ENCODE measurements around the gene DNPEP.

Gene DNPEP

DNA sequence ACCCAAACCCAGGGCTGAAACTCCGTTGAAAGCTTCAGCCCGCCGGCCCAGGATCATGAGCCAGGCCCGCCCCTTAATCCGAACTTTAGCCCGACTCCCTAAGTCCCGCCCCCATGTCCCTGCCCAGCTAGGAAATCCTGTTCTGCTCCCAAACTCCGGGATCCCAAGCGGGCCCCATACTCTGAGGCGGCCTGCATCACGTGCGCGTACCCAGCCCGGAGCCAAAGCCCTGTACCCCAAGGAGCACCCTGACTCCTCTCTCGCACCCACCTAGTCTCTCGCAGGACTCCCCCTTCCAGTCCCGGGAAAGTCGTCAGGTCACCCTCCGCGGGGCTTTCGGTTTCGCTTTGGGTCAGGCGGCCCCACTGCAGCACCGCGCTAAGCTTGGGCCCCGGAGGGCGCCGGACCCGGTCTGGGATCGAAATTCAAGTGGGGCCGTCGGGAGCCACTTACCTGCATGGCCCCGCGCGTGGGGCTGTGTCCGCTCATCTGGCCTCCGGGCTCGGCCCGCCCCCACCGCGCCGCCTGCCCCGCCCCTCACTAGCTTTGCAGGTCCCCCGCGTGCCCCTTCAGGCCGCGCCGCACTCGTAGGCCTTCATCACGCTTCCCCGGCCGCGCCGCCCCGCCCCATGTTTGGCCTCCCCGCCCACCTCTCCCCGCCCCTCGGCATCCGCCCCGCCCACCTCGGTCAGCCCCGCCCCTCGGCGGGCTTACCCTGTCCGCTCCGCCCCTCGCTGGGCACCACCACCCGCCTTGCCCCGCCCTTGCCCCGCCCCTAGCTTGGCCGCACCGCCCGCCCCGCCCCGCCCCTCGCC lies at the start of gene DNPEP:
Gene DNPEP, minus strand, starts transcription at position 607 of the 815 bp plus-strand sequence. Its CDS starts 118 bp downstream, at position 489.
- H3K9ac ChIP-seq: peak within 1 kb of the TSS; percentile 88
- no peaks in the 10 kb centered on the region for H3K36me3 ChIP-seq (ENCODE audit: insufficient read depth)
- H3K27ac ChIP-seq: peak within 1 kb of the TSS; percentile 79

DNA sequence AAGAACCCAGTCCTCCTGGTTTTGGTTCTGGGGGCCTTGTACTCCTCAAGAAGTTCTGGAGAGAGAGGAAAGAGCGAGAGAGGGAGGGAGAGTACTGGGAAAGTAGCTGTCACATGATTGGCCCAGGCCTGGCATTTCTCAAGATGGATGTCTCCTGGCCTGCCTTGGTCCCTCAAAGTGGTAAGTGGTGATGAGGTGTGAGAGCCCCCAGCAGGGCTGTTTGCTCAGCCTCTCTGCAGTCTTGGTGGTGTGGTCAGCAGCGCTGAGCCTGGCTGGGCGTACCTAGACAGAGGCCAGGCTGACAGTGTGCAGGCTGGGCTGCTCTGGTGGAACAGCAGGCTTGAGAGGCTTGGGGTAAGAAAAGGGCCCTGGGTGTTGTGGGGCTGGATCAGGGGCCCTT lies 49.4 kb upstream of the DNPEP start:
- no peak overlapping the region for H3K4me3 ChIP-seq (IDR thresholded peaks at IDR 0.05; ENCODE audit: insufficient read depth, low read depth, low read length)
- H4K20me1 ChIP-seq (ENCODE audit: insufficient read depth): no peaks in the 10 kb centered on the region
- no peak overlapping the region for H2AFZ ChIP-seq (ENCODE audit: low read depth)
- H3K4me2 ChIP-seq: no peak overlapping the region
- TF ChIP-seq, protein P1, sequence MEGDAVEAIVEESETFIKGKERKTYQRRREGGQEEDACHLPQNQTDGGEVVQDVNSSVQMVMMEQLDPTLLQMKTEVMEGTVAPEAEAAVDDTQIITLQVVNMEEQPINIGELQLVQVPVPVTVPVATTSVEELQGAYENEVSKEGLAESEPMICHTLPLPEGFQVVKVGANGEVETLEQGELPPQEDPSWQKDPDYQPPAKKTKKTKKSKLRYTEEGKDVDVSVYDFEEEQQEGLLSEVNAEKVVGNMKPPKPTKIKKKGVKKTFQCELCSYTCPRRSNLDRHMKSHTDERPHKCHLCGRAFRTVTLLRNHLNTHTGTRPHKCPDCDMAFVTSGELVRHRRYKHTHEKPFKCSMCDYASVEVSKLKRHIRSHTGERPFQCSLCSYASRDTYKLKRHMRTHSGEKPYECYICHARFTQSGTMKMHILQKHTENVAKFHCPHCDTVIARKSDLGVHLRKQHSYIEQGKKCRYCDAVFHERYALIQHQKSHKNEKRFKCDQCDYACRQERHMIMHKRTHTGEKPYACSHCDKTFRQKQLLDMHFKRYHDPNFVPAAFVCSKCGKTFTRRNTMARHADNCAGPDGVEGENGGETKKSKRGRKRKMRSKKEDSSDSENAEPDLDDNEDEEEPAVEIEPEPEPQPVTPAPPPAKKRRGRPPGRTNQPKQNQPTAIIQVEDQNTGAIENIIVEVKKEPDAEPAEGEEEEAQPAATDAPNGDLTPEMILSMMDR (conservative IDR thresholded peaks at IDR 0.05; ENCODE audit: low read depth, low read length): no peak
- H3K79me2 ChIP-seq (ENCODE audit: insufficient read depth, low read depth): no peaks in the 10 kb centered on the region
- no peak overlapping the region for H3K9ac ChIP-seq
- no peak overlapping the region for H3K27ac ChIP-seq
- no peaks in the 10 kb centered on the region for H3K36me3 ChIP-seq (ENCODE audit: insufficient read depth)
- H3K4me1 ChIP-seq (ENCODE audit: low read depth, poor library complexity, severe bottlenecking): no peaks in the 10 kb centered on the region
- H3K27me3 ChIP-seq (ENCODE audit: insufficient read depth, low read depth): peaks cover 5% of the 10 kb centered on the region; the same call in 1 of the 2 replicates

More for the DNA sequence above, at the start of gene DNPEP:
- Histone ChIP-seq H3K4me2 (peak within 1 kb of the TSS; percentile 33), H3K27me3 (ENCODE audit: insufficient read depth, low read depth) (no peaks in the 10 kb centered on the region), H3K4me1 (ENCODE audit: low read depth, poor library complexity, severe bottlenecking) (peaks cover 6% of the 10 kb centered on the region), H3K79me2 (ENCODE audit: insufficient read depth, low read depth) (no peaks in the 10 kb centered on the region), H3K4me3 (IDR thresholded peaks at IDR 0.05; ENCODE audit: insufficient read depth, low read depth, low read length) (peak within 1 kb of the TSS; percentile 76), H4K20me1 (ENCODE audit: insufficient read depth) (no peaks in the 10 kb centered on the region), H2AFZ (ENCODE audit: low read depth) (peak within 1 kb of the TSS; percentile 70)
- TF ChIP-seq, protein P1 (conservative IDR thresholded peaks at IDR 0.05; ENCODE audit: low read depth, low read length): no peak

DNA sequence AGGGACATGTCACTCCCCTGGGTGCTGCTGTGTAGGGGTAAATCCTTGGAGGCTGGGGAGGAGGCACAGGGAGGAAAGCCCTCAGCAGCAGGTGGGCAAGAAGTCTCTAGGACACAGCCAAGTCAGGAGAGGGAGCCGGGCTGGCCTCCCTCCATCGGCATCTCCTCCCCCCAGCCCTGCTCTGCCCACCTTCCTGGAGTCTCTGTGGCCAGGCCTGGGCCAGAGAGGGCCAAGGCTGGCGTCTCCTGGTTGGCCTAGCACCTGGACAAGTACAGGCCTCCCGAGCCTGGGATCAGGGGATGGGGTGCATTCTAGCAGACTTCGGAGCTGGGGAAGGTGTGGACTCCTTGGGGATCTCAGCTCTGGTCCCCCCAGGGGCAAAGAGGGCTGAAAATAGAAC lies 48.8 kb upstream of the DNPEP start:
- no peaks in the 10 kb centered on the region for H3K79me2 ChIP-seq (ENCODE audit: insufficient read depth, low read depth)
- H3K27me3 ChIP-seq (ENCODE audit: insufficient read depth, low read depth): peaks cover 5% of the 10 kb centered on the region; the same call in 1 of the 2 replicates
- H3K4me3 ChIP-seq (IDR thresholded peaks at IDR 0.05; ENCODE audit: insufficient read depth, low read depth, low read length): no peak overlapping the region
- no peaks in the 10 kb centered on the region for H3K36me3 ChIP-seq (ENCODE audit: insufficient read depth)
- no peak overlapping the region for H3K9ac ChIP-seq
- no peak overlapping the region for H3K27ac ChIP-seq
- no peak overlapping the region for H3K4me2 ChIP-seq
- TF ChIP-seq, protein P1 (conservative IDR thresholded peaks at IDR 0.05; ENCODE audit: low read depth, low read length): no peak
- H2AFZ ChIP-seq (ENCODE audit: low read depth): no peak overlapping the region
- H3K4me1 ChIP-seq (ENCODE audit: low read depth, poor library complexity, severe bottlenecking): no peaks in the 10 kb centered on the region
- H4K20me1 ChIP-seq (ENCODE audit: insufficient read depth): no peaks in the 10 kb centered on the region

DNA sequence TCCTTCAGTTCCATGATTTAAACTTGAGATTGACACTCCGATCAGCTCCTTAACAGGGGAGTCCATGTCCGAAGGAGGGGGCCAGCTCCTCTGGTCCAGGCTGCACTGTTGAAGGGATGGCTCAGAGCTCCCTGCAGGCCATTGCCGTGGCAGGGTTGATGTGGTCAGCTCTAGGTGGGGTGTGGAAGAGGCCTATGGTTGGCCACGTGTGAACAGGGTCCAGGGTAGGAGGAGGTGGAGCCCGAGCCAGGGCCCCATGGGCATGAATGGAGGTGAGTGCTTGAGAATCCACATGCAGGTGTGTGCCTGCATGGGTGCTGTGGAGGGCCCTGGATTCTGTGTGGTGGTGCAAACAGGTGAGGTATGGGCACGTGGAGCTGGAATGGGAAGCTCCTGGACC lies 48.0 kb upstream of the DNPEP start:
- Histone ChIP-seq H3K27me3 (ENCODE audit: insufficient read depth, low read depth) (peaks cover 3% of the 10 kb centered on the region; the same call in 1 of the 2 replicates), H3K9ac (no peak overlapping the region), H3K27ac (no peak overlapping the region), H4K20me1 (ENCODE audit: insufficient read depth) (no peaks in the 10 kb centered on the region), H3K4me1 (ENCODE audit: low read depth, poor library complexity, severe bottlenecking) (no peaks in the 10 kb centered on the region), H3K79me2 (ENCODE audit: insufficient read depth, low read depth) (no peaks in the 10 kb centered on the region), H3K4me2 (no peak overlapping the region), H3K4me3 (IDR thresholded peaks at IDR 0.05; ENCODE audit: insufficient read depth, low read depth, low read length) (no peak overlapping the region), H2AFZ (ENCODE audit: low read depth) (no peak overlapping the region), H3K36me3 (ENCODE audit: insufficient read depth) (no peaks in the 10 kb centered on the region)
- TF ChIP-seq, protein P1 (conservative IDR thresholded peaks at IDR 0.05; ENCODE audit: low read depth, low read length): no peak

Measured in KMS-11 (cell line).